KOPT-K1 (cell line): ENCODE data around the gene ATRNL1.
"Not testable (repeated sequence)": the region's sequence is repeated elsewhere in the genome, so short reads cannot be mapped to it uniquely, and the experiment has no call there.

ENCODE experiments used
- H3K27ac ChIP-seq: fragments of 200-600 bp; sonication (generic); 2 replicates; pipeline ENCODE4 v1.5.1; 2016; ENCODE audit warnings: antibody characterized with exemption, mild to moderate bottlenecking, low read depth, low read length; ENCODE audit not compliant: poor library complexity, severe bottlenecking
- H3K36me3 ChIP-seq: fragments of 200-600 bp; sonication (generic); 2 replicates; pipeline ENCODE4 v1.5.1; 2017; ENCODE audit warnings: antibody characterized with exemption, mild to moderate bottlenecking, low read length, moderate library complexity; ENCODE audit not compliant: insufficient read depth
- H3K9me3 ChIP-seq: fragments of 200-600 bp; sonication (generic); 2 replicates; pipeline ENCODE4 v1.5.1; 2017; ENCODE audit warnings: antibody characterized with exemption, low read length, mild to moderate bottlenecking; ENCODE audit not compliant: insufficient read depth, poor library complexity, severe bottlenecking

Gene ATRNL1

DNA sequence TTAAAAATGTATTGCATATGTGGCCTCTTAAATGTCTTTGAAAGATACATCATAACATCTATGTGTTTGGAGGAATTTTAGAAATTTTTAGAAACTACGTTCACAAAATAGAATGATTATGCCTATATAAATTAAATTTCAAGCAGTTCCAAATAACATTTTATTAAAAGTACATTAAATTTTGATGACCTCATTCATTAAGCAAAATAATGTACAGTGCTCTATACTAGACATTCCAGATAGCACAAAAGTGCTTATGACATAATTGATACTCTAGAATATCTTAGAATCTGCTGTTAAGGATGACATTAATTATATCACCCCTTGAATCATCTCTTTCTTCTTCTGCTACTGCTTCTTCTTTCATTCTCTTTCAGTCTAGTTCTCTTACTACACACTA is 650.9 kb downstream of the ATRNL1 start:
- Histone ChIP-seq H3K27ac (no peak overlapping the region), H3K36me3 (no peaks in the 10 kb centered on the region), H3K9me3 (no peaks in the 10 kb centered on the region)

DNA sequence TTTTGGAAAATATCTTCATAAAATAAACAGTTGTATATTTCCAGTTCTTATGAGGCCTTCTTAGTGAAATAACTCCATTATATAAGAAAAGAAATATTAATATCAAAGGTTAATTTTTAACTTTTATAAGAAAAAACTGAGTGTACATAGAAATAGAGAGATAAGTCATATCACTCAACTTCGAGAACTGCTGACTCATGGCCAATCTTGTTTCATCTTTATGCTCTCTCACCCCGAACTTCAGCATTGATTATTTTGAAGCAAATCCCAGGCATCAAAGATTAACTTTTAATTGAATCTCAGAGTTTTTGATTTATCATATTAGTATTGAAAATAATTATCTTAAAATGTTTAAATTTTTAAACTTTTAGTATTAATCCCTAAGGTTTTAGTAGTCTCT is 652.8 kb downstream of the ATRNL1 start:
- Histone ChIP-seq H3K36me3 (no peaks in the 10 kb centered on the region), H3K9me3 (no peaks in the 10 kb centered on the region), H3K27ac (no peak overlapping the region)

DNA sequence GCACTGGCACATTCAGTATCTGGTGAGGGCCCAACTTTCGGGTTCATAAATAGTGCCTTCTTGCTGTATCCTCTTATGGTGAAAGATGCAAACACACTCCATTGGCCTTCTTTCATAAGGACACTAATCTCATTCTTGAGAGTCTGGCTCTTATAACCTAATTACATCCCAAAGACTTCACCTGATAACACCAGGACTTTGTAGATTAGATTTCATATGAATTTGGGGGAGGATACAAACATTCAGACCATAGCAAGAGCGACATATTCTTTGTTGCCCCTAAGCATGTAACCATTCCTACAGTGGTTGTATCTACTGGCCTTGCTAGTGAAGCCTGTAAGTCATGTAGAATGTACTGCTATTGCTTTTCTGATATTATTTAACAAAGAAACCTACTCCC is 654.6 kb downstream of the ATRNL1 start:
- Histone ChIP-seq H3K36me3 (no peaks in the 10 kb centered on the region), H3K9me3 (no peaks in the 10 kb centered on the region), H3K27ac (no peak overlapping the region)

DNA sequence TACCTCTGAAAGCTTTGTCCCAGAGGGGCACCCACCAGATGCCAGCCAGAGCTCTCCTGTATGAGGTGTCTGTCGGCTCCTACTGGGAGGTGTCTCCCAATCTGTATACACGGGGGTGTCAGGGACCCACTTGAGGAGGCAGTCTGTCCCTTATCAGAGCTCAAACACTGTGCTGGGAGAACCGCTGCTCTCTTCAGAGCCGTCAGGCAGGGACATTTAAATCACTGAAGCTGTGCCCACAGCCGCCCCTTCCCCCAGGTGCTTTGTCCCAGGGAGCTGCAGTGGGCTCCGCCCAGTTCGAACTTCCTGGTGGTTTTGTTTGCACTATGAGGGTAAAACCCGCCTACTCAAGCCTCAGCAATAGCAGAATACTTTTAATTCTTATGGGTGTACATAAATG is 665.3 kb downstream of the ATRNL1 start:
- not testable (repeated sequence) for H3K27ac ChIP-seq, H3K36me3 ChIP-seq, H3K9me3 ChIP-seq

DNA sequence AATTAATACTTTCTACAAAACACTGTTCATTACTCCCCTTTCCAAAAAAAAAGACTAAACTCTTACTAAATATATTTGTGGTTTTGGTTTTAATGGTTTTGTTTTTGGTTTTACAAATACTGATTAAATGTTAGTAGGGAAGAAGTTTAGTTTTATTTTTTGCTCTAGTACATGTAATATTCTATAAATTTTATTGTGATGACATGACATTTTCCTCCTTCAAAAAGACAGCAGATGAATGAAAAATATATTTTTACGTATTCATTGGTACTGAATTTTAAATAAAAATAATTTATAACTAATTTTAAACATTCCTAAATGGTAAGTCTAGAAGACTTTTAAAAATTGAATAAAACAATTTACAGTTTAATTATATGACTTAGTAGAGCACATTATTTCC is 667.0 kb downstream of the ATRNL1 start:
- Histone ChIP-seq H3K9me3 (no peaks in the 10 kb centered on the region), H3K36me3 (no peaks in the 10 kb centered on the region), H3K27ac (no peak overlapping the region)

DNA sequence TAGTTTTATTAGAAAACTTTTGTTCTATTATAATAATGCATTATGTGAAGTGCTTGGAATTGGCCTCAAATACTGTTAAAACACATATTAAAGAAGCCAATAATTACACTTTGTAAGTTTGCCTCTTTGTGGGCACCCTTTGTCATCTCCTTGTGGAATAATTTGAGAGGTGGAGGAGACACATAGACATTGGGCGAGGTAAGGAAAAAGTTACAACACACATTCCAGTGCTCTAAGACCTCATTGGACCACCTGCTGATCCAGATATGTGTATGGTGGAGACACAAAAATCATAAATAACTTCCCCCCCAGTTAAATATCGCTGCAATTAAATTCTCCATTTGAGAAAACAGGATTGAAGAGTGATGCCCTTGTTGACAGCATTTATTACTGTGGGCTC is 668.0 kb downstream of the ATRNL1 start:
- Histone ChIP-seq H3K9me3 (no peaks in the 10 kb centered on the region), H3K27ac (no peak overlapping the region), H3K36me3 (no peaks in the 10 kb centered on the region)

DNA sequence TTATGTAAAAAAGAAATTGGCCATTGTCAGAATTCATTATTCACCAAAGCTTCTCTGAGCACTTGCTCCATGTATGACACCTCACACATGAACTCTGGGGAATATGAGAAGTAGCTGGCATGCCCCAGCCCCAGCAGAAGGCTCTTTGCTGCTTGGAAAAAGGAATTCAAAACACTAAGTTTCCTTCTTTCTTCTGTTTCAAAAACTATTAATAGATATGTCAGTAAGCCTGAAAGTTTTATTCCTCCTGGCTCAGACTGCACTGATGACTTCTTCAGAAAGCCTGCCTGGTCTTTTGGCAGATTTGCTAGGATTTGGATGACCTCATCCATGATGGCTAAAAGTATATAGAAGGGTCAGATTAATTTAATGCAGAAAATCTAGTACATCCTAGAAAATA is 668.9 kb downstream of the ATRNL1 start:
- H3K9me3 ChIP-seq: no peaks in the 10 kb centered on the region
- no peaks in the 10 kb centered on the region for H3K36me3 ChIP-seq
- no peak overlapping the region for H3K27ac ChIP-seq

DNA sequence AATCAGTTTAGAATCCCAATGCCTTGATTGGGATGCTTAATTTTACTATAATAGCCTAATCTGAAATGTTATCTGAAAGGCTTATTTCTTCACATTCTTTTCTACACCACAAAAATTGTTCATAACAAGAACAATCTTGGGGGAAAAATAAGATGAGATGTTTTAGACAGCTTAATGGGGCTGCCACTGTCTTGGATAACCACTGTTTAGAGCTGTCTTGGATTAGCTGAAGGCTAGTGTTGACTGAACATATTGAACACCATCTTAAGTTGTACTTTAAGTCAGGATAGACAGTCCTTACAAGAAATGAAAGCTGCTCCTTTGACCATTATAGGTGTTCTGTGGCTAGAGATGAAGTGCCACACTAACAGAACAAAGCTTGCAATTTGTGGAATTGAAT is 678.6 kb downstream of the ATRNL1 start:
- H3K36me3 ChIP-seq: no peaks in the 10 kb centered on the region
- H3K27ac ChIP-seq: no peak overlapping the region
- H3K9me3 ChIP-seq: no peaks in the 10 kb centered on the region

DNA sequence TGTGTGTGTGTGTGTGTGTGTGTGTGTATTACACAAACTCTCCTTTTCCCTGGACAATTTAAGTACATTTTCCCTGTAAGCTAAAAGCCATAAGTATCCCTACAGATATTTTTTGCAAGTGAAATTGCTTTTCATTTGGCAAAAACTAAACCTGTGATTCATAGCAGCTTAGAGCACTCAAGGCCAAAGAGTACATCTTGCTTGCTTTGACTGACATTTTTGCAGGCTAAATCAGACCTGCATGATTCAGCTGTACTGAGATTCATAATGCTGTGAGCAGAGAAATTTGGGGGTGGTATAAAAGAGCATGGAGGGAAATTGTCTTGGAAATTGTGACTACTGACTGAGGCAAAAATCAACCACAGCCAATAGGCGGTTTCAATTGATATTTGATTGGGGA is 679.4 kb downstream of the ATRNL1 start:
- no peaks in the 10 kb centered on the region for H3K36me3 ChIP-seq
- no peak overlapping the region for H3K27ac ChIP-seq
- H3K9me3 ChIP-seq: no peaks in the 10 kb centered on the region

DNA sequence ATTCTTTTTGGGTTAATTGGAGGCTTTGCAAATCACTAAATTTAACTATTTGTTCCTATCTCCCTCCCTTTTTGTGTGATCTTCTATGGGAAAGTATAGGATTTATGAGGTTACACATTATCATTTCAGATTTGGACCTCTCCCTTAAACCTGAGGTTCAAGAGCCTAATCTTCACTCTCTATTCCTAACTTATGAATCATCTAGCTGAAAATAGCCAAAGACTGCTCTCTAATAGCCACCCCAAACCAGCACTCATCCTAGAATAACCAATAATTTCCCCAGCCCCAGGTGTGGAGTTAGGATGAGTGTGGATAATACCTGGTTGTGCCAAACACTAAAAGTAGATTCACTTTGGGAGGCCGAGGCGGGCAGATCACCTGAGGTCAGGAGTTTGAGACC is 680.7 kb downstream of the ATRNL1 start:
- Histone ChIP-seq H3K9me3 (no peaks in the 10 kb centered on the region), H3K36me3 (no peaks in the 10 kb centered on the region), H3K27ac (no peak overlapping the region)

DNA sequence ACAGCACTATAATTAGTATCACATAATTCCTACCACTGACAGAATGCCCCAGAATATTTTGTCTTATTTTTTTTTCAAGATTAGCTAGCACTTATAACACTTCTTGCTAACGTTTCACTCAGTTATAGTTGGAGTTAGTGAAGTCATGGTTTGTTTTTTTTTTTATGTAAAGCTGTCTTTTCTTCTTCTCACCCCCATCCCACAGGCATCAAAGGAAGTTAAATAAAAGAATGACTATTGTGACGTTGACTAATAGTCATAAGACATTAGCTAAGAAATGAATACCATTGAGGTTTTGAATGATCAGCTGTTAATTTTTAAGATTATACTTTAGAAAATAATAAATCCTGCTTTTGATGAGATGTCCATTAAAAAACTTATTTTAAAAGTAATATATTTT is 681.6 kb downstream of the ATRNL1 start:
- no peaks in the 10 kb centered on the region for H3K36me3 ChIP-seq
- H3K27ac ChIP-seq: no peak overlapping the region
- no peaks in the 10 kb centered on the region for H3K9me3 ChIP-seq

DNA sequence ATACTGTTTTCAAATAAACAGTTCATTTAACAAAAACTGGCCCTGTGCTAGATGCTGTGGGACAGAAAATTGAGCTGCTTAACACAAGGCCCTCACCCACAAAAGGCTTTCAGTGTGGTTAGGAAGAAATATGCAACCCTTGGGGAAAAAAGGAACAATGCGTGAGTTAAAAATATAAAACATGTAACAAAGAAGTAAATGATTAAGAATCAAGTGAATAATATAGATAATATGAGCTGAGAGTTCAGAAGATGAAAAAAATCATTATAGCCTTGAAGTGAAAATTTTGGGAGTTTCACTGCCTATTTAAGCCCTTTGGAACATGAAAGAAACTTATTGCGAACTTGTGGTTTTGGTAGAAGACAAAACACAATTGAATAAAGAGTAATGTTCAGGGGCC is 684.5 kb downstream of the ATRNL1 start:
- Histone ChIP-seq H3K36me3 (no peaks in the 10 kb centered on the region), H3K9me3 (no peaks in the 10 kb centered on the region), H3K27ac (no peak overlapping the region)

DNA sequence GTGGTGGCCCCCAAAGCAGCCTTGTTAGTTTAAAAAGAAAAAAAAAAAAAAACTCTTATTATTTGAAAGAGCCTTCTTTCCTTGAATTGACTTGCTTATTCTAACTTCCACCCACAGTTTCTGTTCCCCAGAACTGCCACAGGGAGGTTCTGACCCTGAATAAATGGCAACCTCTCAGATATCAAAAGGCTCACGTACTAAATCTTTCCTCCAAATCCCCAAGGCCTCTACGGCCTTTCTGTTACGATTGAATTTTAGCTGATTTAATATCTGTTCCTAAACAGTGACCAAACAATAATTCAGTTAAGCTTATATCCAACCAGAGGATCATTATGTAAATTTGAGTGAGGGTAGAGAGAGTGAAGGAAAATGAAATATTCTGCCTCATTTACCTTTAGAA is 697.1 kb downstream of the ATRNL1 start:
- Histone ChIP-seq H3K9me3 (no peaks in the 10 kb centered on the region), H3K27ac (no peak overlapping the region), H3K36me3 (no peaks in the 10 kb centered on the region)

DNA sequence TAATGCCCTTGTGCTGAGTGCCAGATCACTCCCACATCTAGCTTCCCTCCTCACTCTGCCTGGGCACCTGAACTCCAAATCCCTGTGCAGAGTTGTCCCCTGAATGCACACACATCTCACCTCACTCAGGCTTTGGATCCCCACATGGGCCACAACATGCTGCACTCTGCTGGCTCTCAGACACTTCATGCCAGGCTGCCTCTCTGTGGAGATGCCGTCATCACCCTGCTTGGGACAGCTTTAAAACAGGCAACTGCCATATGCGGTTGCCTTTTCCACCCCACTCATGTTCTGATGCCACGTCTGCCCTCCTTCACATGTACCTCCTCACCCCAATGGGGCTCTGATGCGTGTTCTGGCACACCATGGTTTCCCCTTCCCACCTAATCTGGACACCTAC is 702.8 kb downstream of the ATRNL1 start:
- Histone ChIP-seq H3K9me3 (no peaks in the 10 kb centered on the region), H3K27ac (no peak overlapping the region), H3K36me3 (no peaks in the 10 kb centered on the region)

DNA sequence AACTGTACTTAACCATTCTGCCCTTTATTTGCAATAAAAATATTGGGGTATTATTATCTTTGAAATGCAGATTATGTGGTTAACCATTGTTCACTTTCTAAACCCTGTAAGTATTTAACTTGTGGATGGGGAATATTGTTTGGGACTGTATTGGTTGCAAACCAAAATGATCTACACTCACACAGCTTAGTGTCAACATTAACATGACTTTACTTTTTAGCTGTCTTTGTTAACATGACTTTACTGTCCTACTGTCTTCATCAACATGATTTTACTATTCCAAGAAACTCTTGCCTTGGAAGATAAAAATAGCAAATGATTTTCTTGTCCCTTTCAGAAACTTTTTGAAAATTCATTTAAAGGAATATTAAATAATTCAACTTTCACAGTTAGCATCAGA is 708.3 kb downstream of the ATRNL1 start:
- no peaks in the 10 kb centered on the region for H3K36me3 ChIP-seq
- no peaks in the 10 kb centered on the region for H3K9me3 ChIP-seq
- no peak overlapping the region for H3K27ac ChIP-seq

DNA sequence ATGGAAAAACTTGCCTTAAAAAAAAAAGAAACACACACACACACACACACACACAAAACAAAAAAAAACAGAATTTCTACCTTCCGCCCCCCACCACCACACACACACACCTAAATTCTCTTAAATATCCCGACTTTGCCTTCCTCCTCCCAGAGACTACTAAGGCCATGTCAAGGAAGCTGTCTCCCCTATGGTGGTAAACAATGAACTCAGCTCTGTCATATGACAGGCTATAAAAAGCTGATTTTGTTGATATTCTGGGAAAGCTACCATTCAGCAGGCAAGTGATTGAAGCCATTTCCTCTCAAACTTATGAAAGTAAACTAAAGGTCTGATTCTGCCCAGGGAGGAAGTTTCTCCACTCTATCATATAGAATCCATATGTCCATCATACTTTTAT is 708.8 kb downstream of the ATRNL1 start:
- no peak overlapping the region for H3K27ac ChIP-seq
- H3K9me3 ChIP-seq: no peaks in the 10 kb centered on the region
- no peaks in the 10 kb centered on the region for H3K36me3 ChIP-seq

DNA sequence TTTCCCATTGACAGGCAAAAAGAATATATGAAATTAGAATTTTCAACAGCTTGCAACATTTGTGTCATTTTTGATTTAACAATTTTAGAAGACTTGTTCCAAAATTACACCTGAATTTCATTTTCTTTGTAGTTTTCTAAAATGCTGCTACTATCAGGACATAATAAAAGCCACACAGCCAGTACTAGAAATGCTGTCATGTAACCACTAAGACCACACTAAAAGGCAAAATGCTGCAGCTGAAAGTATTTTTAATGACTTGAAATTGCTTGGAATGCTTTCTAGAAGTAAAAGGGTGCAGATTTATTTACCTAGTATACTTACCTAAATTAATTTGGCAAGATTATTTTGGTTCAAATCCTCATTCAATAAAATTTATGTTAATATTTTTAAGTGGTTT is 709.7 kb downstream of the ATRNL1 start:
- no peak overlapping the region for H3K27ac ChIP-seq
- no peaks in the 10 kb centered on the region for H3K36me3 ChIP-seq
- no peaks in the 10 kb centered on the region for H3K9me3 ChIP-seq
